ENCODE results near the gene RBM33.
A peak's percentile ranks its signal among the peaks of the same experiment; 100 is the strongest.
"Not testable (repeated sequence)": the region's sequence is repeated elsewhere in the genome, so short reads cannot be mapped to it uniquely, and the experiment has no call there.

The RBM33 gene

DNA sequence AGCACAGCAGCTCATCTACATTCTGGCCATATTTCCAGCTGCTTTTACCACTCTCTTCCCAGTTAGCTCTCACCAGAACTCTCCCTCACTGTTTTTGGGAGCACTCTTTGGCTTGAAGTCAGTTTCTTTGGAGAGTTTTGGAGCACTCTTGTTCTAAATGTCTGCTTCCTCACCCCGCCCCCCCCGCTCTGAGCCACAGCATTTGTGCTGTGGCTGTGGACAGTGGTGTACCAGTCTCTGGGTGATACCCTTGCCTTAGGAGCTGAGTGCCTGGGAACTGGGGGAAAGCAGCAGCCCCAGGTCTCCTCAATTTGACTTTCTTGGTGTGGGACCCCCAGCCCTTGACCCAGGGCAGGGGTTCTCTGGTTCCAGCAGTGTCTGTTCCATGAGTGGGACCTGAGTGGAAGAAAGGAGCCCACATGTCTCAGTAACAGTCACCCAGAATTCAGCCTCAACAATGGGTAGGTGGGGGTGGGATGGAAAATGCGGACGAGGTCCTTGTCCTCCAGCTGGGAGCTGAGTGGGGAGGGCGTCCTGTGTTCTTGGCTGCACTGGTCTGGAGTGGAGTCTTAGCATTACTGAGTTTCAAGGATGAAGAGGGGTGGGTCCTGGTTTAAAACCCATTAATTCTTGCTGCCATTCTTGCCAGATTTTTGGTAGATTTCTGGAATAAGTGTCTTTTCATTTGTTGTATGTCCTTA lies 18.0 kb downstream of the RBM33 start:
- peak in 1 of 14 donors; percentile 6 for DNase-seq

DNA sequence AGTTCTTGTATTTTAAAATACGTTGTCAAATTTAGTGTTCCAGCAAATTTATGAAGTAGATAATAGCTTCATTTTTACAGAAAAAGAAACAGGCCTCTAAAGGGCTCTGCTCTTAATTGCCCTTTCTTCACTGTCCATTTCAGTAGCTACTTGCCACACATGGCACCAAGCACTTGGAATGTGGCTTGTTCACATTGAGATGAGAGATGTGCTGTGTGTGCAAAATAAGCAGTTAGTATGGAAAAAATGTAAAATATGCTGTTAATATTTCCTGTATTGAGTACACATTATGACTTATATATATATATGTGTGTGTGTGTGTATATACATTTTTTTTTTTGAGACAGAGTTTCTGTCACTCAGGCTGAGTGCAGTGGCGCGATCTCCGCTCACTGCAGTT lies 19.5 kb downstream of the RBM33 start:
- DNase-seq: no peak

DNA sequence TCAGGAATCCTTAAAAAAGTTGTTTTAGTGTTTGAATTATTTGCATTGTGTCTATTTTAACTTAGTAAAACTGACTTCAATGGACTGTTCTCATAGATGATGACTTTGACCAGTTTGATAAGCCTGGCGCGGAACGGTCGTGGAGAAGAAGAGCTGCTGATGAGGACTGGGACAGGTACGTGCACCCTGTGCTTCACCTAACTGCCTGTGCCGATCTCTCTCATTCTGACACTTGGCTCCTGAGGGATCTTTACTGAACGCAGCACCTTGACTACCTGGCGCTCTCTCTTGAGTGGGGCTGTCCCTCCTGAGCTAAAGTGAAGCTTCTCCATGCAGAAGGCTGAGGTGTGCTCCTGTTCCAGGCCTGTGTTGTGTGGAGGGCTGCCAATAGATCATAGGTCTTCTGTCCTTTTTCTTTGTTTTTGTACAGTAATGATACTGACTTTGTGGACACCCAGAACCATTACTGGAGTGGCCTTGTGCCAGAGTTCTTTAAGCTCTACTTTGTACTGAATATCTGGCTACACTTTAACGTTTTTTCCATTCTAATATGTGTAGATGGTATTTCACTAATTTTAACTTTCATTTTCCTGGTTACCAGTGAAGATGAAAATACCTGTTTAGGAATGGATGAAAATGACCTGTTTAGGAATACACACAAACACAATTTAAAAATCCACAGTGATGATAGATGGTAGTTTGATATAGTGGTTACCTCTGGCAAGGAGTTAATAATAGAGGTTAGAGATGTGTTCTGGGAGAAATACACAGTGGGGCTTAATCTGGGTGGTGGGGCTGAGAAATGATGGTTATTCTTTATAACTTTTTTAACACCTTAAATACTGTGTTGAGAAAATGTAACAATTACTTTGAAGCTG lies 20.9 kb downstream of the RBM33 start:
- no peak for DNase-seq

DNA sequence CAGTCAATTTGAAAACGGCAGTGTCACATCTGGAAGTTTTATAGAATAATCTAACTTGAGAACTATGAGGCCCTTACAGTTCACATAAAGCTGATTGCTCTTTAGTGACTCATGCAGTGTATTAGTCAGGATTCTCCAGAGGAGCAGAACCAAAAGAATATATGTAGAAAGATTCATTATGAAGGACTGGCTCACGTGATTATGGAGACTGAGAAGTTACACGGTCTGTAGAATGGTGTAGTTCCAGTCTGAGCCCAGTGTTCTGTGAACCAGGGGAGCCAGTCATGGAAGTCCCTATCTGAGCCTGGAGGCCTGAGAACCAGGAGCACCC lies 21.5 kb downstream of the RBM33 start:
- DNase-seq: no peak

DNA sequence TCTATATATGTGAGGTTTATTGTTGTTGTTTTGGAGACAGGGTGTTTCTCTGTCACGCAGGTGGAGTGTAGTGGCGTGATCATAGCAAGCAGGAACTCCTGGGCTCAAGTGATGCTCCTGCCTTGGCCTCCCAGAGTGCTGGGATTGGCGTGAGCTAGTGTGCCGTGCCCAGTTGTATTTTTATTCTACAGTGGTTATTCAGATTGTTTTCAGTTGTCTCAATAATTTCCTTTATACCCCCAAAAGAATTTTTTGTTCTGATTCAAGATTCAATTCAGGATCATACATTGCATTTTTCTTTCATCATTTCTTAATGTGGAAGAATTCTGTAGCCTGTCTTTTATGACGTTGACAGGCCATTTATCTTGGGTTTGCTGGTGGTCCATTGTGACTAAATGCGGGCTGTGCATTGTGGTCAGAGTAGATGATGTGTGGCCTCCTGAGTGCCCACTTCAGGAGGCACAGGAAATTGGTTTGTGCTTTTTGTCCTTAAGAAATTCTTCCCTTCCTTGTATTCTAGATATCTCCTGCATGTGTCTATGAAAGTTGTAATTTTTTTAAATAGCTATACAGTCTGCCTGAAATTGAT lies 22.9 kb downstream of the RBM33 start:
- DNase-seq: no peak

- peak in 3 of 14 donors; percentile 6 to 49 (median 14) for DNase-seq
Observed at GRCh38 chr7:155669717-155670505, 25.4 kb downstream of the RBM33 start.

DNA sequence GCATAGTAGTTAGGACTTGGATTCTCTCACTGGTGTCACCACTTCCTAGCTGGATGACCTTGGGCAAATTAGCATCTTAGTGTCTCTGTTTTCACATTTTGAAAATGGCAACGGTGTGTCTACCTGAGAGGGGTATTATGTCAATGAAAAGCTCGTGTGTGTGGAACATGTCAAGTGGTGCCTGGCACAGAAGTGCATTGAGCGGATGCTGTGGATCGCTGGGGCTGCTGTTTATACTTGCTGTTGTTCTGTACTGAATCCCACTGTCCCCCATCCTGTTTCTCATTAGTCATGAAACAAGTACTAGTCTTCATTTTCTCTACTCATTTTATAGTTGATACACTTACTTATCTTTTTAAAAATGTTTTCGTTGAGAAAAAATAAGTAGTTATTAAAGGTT lies 26.1 kb downstream of the RBM33 start:
- DNase-seq: peak in 1 of 14 donors; percentile 7

DNA sequence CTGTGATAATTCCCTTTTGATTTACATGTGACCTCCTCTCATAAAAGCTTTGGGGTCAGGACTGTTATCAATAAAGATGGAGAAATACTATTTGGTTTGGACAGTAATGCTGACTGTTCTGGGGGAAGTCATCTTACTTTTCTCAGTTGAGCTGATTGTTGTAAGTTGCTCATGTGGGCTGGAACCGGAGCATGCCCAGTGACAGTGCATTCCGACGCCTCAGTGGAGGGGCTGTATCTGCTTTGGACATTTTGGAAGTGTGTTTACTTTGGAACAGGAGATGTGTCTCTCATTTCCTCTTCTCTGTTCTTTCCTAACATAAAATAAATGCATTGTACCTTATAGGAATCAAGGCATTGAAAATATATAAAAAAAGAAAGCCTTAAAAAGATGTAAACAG lies 30.1 kb downstream of the RBM33 start:
- DNase-seq: no peak

DNA sequence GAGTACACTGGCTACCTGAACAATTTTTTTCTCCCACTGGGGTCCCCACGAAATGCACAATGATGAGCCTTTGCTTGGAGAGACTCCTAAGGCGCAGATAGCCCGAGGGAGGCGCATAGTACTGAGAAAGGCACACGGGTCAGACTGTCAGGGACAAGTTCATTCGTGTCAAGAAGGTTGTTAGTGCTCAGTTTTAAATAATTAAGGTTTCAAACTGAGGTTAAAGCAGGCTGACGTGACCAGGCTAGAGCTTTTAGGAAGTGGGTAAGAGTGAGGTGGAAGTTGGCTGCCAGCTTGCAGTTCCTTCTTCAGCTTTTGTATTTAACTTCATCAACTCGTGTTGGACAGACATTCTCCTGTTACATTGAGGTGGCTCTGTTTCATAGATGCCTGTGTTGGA lies 31.6 kb downstream of the RBM33 start:
- DNase-seq: no peak

- no peak for DNase-seq
Observed at GRCh38 chr7:155677688-155678087, 33.2 kb downstream of the RBM33 start.

DNA sequence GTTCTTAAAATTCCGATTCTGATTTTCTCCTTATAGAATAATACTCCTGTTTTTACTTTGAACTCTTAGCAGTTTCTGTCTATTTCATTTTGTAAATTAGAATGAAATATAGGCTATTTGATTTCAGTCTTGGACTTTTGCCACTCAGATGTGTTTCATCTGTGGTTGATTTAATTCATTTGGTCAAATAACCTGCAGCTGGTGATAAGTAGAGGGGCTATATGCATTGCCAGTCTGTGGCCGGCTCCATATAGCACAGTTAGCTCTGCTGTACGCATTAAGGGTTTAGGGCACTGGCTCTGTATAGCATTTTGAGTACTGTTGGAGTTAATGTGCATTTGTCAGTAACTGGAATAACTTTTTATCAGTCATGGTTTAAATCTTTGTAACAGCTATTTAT lies 35.7 kb downstream of the RBM33 start:
- DNase-seq: no peak

GRCh38 chr7:155680864-155681263 lies 36.4 kb downstream of the RBM33 start:
- no peak for DNase-seq

DNA sequence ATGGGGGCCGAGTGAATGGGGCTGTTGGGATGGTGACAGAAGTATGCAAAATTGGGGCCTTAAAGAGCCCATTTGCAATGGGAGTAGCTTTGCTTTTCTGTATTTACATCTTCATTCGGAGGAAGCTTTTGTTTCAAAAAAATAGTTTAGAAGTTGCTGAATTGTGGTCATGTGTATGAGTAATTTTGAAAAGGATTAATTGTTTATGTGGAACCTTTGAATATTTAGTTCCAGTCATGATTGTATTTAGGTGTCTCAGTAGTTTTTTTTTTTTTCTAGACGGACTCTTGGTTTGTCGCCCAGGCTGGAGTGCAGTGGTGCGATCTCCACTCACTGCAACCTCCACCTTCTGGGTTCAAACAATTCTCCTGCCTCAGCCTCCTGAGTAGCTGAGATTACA lies 37.2 kb downstream of the RBM33 start:
- DNase-seq: no peak

DNA sequence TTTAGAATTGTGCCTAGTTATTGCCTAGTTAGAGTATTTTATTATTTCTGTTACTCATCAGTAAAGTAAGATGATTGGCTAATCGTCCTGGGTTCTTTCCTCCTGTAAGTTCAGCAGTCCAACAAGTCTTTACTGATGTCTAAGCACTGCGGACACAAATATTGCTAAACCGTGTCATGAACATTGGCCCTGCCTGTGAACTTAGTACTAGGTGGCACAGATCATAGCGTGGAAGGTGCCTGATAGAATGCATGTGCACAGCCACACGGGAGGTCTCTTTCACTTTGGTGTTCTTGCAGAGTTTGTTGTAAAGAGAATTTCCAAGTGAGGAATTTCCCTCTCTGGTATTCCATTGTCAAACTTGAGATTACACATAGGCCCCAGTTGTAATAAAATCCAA lies 38.0 kb downstream of the RBM33 start:
- no peak for DNase-seq

DNA sequence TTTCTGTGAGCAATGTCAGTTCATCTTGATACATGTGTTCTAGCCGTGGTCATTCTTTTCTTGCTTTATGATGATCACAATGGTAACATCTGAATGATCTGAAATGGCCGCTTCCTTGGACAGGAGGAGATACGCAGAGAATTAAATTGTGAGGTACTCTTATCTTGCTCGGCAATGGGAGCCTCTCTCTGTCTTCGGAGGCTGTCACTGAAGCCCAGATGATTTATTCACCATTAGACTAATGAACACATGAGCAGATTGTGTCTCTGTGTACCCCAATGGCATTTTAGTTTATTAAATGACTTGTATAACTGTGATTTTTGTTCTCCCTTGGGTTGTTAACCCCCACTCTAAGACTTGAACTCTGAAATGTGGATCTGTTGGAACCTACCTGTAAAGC lies 38.6 kb downstream of the RBM33 start:
- no peak for DNase-seq

GRCh38 chr7:155683714-155684113 lies 39.3 kb downstream of the RBM33 start:
- DNase-seq: no peak

- DNase-seq: no peak
Observed at GRCh38 chr7:155684543-155684942, 40.1 kb downstream of the RBM33 start.

DNA sequence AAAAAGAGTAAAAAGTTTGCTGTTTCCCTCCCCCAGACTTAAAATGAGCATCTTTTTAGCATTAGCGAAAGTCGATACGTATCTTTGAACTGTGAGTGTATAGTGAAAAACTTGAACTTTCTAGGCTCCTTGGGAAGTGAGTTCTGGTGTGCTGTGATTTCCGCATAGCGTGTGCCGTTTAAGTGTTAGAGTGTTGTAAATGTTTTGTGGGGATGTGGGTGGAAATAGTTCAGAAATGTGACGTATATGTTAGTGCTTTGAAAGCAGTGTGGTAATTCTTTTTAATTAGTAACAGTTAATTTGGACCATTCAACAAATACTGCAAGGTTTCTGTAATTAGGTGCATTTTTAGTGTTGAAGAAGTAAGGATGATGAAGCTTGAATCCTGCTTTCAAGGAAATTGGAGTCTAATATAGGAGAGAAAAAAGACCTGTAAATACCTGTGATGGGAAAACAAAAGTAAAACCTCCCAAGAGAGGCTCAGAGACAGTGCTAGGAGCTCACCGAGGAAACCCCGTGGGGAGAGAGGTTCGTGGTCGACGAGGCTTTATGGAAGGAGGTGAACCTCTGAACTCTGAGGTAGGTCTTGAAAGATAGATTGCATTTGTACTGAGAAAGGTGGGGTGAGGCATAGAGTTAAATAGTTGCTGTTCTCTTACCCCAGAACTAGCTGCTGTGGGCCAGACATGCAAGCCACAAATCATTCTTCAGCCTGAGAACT lies 40.8 kb downstream of the RBM33 start:
- no peak for DNase-seq

DNA sequence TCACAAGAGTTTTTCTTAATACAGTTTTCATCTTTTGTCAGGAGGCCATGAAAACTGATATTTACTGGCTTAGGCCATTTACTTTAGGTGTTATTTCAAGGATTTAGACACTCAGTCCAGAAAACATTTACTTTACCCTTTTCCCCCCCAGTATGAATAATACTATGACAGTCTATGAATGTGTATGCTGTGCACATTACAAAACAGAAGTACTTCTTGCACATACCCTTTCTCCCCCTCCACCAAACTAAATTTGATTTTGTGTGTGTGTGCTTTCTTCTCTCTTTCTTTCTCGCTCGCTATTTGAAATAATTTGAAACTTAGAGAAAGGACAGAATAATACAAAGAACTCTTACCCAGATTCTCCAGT lies 41.3 kb downstream of the RBM33 start:
- no peak for DNase-seq

DNA sequence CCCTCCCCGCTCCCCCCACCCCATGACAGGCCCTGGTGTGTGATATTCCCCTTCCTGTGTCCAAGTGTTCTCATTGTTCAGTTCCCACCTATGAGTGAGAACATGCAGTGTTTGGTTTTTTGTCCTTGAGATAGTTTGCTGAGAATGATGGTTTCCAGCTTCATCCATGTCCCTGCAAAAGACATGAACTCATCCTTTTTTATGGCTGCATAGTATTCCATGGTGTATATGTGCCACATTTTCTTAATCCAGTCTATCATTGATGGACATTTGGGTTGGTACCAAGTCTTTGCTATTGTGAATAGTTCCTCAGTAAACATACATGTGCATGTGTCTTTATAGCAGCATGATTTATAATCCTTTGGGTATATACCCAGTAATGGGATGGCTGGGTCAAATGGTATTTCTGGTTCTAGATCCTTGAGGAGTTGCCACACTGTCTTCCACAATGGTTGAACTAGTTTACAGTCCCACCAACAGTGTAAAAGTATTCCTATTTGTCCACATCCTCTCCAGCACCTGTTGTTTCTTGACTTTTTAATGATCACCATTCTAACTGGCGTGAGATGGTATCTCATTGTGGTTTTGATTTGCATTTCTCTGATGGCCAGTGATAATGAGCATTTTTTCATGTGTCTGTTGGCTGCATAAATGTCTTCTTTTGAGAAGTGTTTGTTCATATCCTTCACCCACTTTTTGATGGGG lies 42.3 kb downstream of the RBM33 start:
- not testable (repeated sequence) for DNase-seq

DNA sequence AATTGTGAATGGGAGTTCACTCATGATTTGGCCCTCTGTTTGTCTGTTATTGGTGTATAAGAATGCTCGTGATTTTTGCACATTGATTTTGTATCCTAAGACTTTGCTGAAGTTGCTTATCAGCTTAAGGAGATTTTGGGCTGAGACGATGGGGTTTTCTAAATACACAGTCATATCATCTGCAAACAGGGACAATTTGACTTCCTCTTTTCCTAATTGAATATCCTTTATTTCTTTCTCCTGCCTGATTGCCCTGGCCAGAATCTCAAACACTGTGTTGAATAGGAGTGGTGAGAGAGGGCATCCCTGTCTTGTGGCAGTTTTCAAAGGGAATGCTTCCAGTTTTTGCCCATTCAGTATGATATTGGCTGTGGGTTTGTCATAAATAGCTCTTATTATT lies 43.8 kb downstream of the RBM33 start:
- DNase-seq: not testable (repeated sequence)

- not testable (repeated sequence) for DNase-seq
Observed at GRCh38 chr7:155690655-155691054, 46.2 kb downstream of the RBM33 start.
